H9 (cell line): ENCODE results near the gene FREM1. TPM values are rescaled to one million over a fixed set of nuclear protein-coding genes. Genes with fewer than 3 reads are reported as not detected.

Experiments used
- DNase-seq: peaks from one replicate; pipeline ENCODE4 v3.0.0-alpha.2; 2017
- H2AFZ ChIP-seq: one replicate; pipeline ENCODE4 v1.6.1; 2013; ENCODE audit warnings: mild to moderate bottlenecking, low read length, control low read depth, moderate library complexity
- H2AK5ac ChIP-seq: 2 replicates; pipeline ENCODE4 v1.6.1; 2013; ENCODE audit warnings: low read length, control low read depth, mixed read lengths; ENCODE audit not compliant: insufficient read length
- H2BK120ac ChIP-seq: one replicate; pipeline ENCODE4 v1.6.1; 2013; ENCODE audit warnings: low read depth, mild to moderate bottlenecking, low read length, control low read depth, inconsistent platforms; ENCODE audit not compliant: poor library complexity, severe bottlenecking
- H2BK12ac ChIP-seq: 2 replicates; pipeline ENCODE4 v1.6.1; 2013; ENCODE audit warnings: low read length, control low read depth, mixed read lengths, low read depth; ENCODE audit not compliant: insufficient read length
- H2BK15ac ChIP-seq: 2 replicates; pipeline ENCODE4 v1.6.1; 2013; ENCODE audit warnings: low read depth, low read length, control low read depth
- H2BK20ac ChIP-seq: one replicate; pipeline ENCODE4 v1.6.1; 2013; ENCODE audit warnings: low read depth, mild to moderate bottlenecking, low read length, control low read depth, inconsistent platforms; ENCODE audit not compliant: poor library complexity, severe bottlenecking
- H2BK5ac ChIP-seq: 2 replicates; pipeline ENCODE4 v1.6.1; 2013; ENCODE audit warnings: low read length, control low read depth, mixed read lengths; ENCODE audit not compliant: insufficient read length
- H3K14ac ChIP-seq: 2 replicates; pipeline ENCODE4 v1.6.1; 2013; ENCODE audit warnings: low read length, control low read depth; ENCODE audit not compliant: insufficient read depth
- H3K18ac ChIP-seq: 2 replicates; pipeline ENCODE4 v1.6.1; 2013; ENCODE audit warnings: low read depth, mild to moderate bottlenecking, mixed read lengths, low read length, control low read depth; ENCODE audit not compliant: insufficient read length
- H3K23ac ChIP-seq: 2 replicates; pipeline ENCODE4 v1.6.1; 2013; ENCODE audit warnings: low read length, control low read depth, mixed read lengths, low read depth; ENCODE audit not compliant: insufficient read length
- H3K23me2 ChIP-seq: 2 replicates; pipeline ENCODE4 v1.6.1; 2013; ENCODE audit warnings: low read depth, mild to moderate bottlenecking, mixed read lengths, low read length, control low read depth; ENCODE audit not compliant: insufficient read length, poor library complexity, severe bottlenecking
- H3K27ac ChIP-seq: 2 replicates; pipeline ENCODE4 v1.5.1; 2013; ENCODE audit warnings: low read length, control low read depth, mixed read lengths, low read depth; ENCODE audit not compliant: insufficient read length
- H3K27me3 ChIP-seq: 2 replicates; pipeline ENCODE4 v1.6.1; 2013; ENCODE audit warnings: low read length, control low read depth, inconsistent platforms; ENCODE audit not compliant: insufficient read depth
- H3K4ac ChIP-seq: 2 replicates; pipeline ENCODE4 v1.6.1; 2013; ENCODE audit warnings: low read depth, mild to moderate bottlenecking, control low read depth, inconsistent platforms, low read length, moderate library complexity
- H3K4me1 ChIP-seq: 2 replicates; pipeline ENCODE4 v1.6.1; 2013; ENCODE audit warnings: low read length, control low read depth, inconsistent platforms; ENCODE audit not compliant: insufficient read depth
- H3K4me2 ChIP-seq: 2 replicates; pipeline ENCODE4 v1.6.1; 2013; ENCODE audit warnings: low read length, control low read depth, mixed read lengths; ENCODE audit not compliant: insufficient read length, insufficient read depth
- H3K56ac ChIP-seq: 2 replicates; pipeline ENCODE4 v1.6.1; 2013; ENCODE audit warnings: low read depth, mild to moderate bottlenecking, mixed read lengths, low read length, control low read depth; ENCODE audit not compliant: insufficient read length
- H3K79me1 ChIP-seq: 2 replicates; pipeline ENCODE4 v1.6.1; 2013; ENCODE audit warnings: low read depth, mild to moderate bottlenecking, moderate library complexity, low read length, control low read depth, inconsistent platforms; ENCODE audit not compliant: insufficient read depth, poor library complexity, severe bottlenecking
- H3K79me2 ChIP-seq: 2 replicates; pipeline ENCODE4 v1.6.1; 2013; ENCODE audit warnings: low read length, control low read depth, inconsistent platforms; ENCODE audit not compliant: insufficient read depth
- H3K9ac ChIP-seq: 2 replicates; pipeline ENCODE4 v1.6.1; 2013; ENCODE audit warnings: low read length, control low read depth, mixed read lengths; ENCODE audit not compliant: insufficient read length; ENCODE audit errors: extremely low read depth
- H3K9me3 ChIP-seq: one replicate; pipeline ENCODE4 v1.6.1; 2013; ENCODE audit warnings: low read depth, low read length, inconsistent platforms; ENCODE audit not compliant: control insufficient read depth
- H3T11ph ChIP-seq: one replicate; pipeline ENCODE4 v1.6.1; 2013; ENCODE audit warnings: mild to moderate bottlenecking, low read length, control low read depth, inconsistent platforms
- H4K20me1 ChIP-seq: one replicate; pipeline ENCODE4 v1.6.1; 2013; ENCODE audit not compliant: control insufficient read depth, insufficient read length, insufficient read depth
- H4K5ac ChIP-seq: 2 replicates; pipeline ENCODE4 v1.6.1; 2013; ENCODE audit warnings: low read depth, mild to moderate bottlenecking, mixed read lengths, low read length, control low read depth; ENCODE audit not compliant: insufficient read length
- H4K8ac ChIP-seq: replicated peaks from 2 replicates; pipeline ENCODE4 v1.6.1; 2013; ENCODE audit warnings: low read length, control low read depth, mixed read lengths, low read depth; ENCODE audit not compliant: insufficient read length
- H4K91ac ChIP-seq: 2 replicates; pipeline ENCODE4 v1.6.1; 2013; ENCODE audit warnings: low read depth, mild to moderate bottlenecking, moderate library complexity, mixed read lengths, low read length, control low read depth; ENCODE audit not compliant: insufficient read length
- H3K27ac Mint-ChIP-seq, 3 experiments: 2 replicates in 2 of 3; 3 replicates in 1 of 3; pipeline ENCODE4 v1.8.0; 2020 to 2021; ENCODE audit warnings: mixed read lengths in 3 of 3, mild to moderate bottlenecking in 1 of 3, moderate library complexity in 1 of 3
- H3K27me3 Mint-ChIP-seq: 2 replicates; pipeline ENCODE4 v1.8.0; 2021; ENCODE audit warnings: low read depth, mild to moderate bottlenecking, moderate library complexity, mixed read lengths
- H3K36me3 Mint-ChIP-seq, 3 experiments: 2 replicates in 2 of 3; 3 replicates in 1 of 3; pipeline ENCODE4 v1.8.0; 2020 to 2021; ENCODE audit warnings: low read depth in 3 of 3, mixed read lengths in 3 of 3; ENCODE audit not compliant: insufficient read depth in 1 of 3
- H3K4me1 Mint-ChIP-seq, 2 experiments: 2 replicates each; pipeline ENCODE4 v1.8.0; 2020; ENCODE audit warnings: mixed read lengths in 2 of 2
- H3K4me3 Mint-ChIP-seq, 2 experiments: 2 replicates in 1 of 2; 3 replicates in 1 of 2; pipeline ENCODE4 v1.8.0; 2020 to 2021; ENCODE audit warnings: mild to moderate bottlenecking in 2 of 2, mixed read lengths in 2 of 2, moderate library complexity in 1 of 2
- H3K9me3 Mint-ChIP-seq, 2 experiments: 2 replicates in 1 of 2; 3 replicates in 1 of 2; pipeline ENCODE4 v1.8.0; 2020; ENCODE audit warnings: mild to moderate bottlenecking in 2 of 2, mixed read lengths in 2 of 2, moderate library complexity in 1 of 2
- CTCF ChIP-seq: fragments of 200-600 bp; sonication (generic); conservative IDR thresholded peaks from 3 replicates; pipeline ENCODE4 v1.8.0; 2021; ENCODE audit warnings: antibody characterized with exemption, mild to moderate bottlenecking
- WGBS: extraction: QIAGEN DNeasy Blood & Tissue Kit; methylation state at CpG from one replicate; pipeline ENCODE4 v1.1.7; 2013; ENCODE audit warnings: missing lambda C conversion rate, low lambda C conversion rate, mixed read lengths; ENCODE audit not compliant: insufficient read length; ENCODE audit errors: extremely low coverage; 5-methylcytosine and 5-hydroxymethylcytosine counted together
- total RNA-seq: library from RNA; stranded (reverse); gene quantifications from 2 replicates; pipeline ENCODE4 v1.2.1, GENCODE V29; 2021

Gene FREM1
- total RNA-seq, 1 experiment from 2014 or later = 0.44 TPM

- Histone ChIP-seq H3K23me2 (peaks cover 4% of the 10 kb centered on the region), H3K23ac (no peak overlapping the region), H3K27ac (no peak overlapping the region), H3K27me3 (no peaks in the 10 kb centered on the region), H2AFZ (no peak overlapping the region), H3K18ac (no peak overlapping the region), H3T11ph (no peak overlapping the region), H3K9me3 (no peaks in the 10 kb centered on the region), H4K8ac (no peak overlapping the region), H3K79me1 (no peaks in the 10 kb centered on the region), H4K20me1 (no peaks in the 10 kb centered on the region), H4K5ac (no peak overlapping the region), H3K79me2 (no peaks in the 10 kb centered on the region), H2BK20ac (no peak overlapping the region), H2BK120ac (no peak overlapping the region), H2BK5ac (no peak overlapping the region), H3K14ac (no peak overlapping the region), H2BK15ac (no peak overlapping the region), H3K56ac (no peak overlapping the region), H2BK12ac (no peak overlapping the region), H2AK5ac (no peak overlapping the region), H3K4me1 (peaks cover 9% of the 10 kb centered on the region), H4K91ac (no peak overlapping the region), H3K4ac (no peak overlapping the region), H3K4me2 (no peak overlapping the region), H3K9ac (no peak overlapping the region)
- no CpG with 5 or more reads among the region's 1 CpG for WGBS
- H3K4me1 Mint-ChIP-seq = peaks cover 23 to 29% of the 10 kb centered on the region in 2 experiments; a peak in 3 of 4 replicates
- no peak for DNase-seq
- H3K4me3 Mint-ChIP-seq = no peak overlapping the region
- no peak for TF ChIP-seq CTCF
- no peaks in the 10 kb centered on the region for H3K36me3 Mint-ChIP-seq
- H3K9me3 Mint-ChIP-seq = no peaks in the 10 kb centered on the region
- H3K27me3 Mint-ChIP-seq = no peaks in the 10 kb centered on the region
- H3K27ac Mint-ChIP-seq = no peak overlapping the region; a peak in 1 of 7 replicates
These were observed 2.5 kb downstream of the FREM1 start for GRCh38 chr9:14907696-14908095.
